ENCODE data around the gene TMEM175. TPM values are rescaled to one million over a fixed set of nuclear protein-coding genes. Genes with fewer than 3 reads are reported as not detected.
"Not testable (repeated sequence)": the region's sequence is repeated elsewhere in the genome, so short reads cannot be mapped to it uniquely, and the experiment has no call there.

TMEM175 gene
- total RNA-seq, 2 donors from 2014 or later = 26.5 to 39.5 TPM

- H3K27me3 ChIP-seq (replicated peaks; ENCODE audit: insufficient read depth) = no peaks in the 10 kb centered on the region
- no peak for ATAC-seq (ENCODE audit: insufficient number of reproducible peaks, low FRiP score, low read depth)
- TF ChIP-seq CTCF (IDR thresholded peaks at IDR 0.05) = no peak
Observed at GRCh38 chr4:974668-975067, 42.4 kb downstream of the TMEM175 start.

DNA sequence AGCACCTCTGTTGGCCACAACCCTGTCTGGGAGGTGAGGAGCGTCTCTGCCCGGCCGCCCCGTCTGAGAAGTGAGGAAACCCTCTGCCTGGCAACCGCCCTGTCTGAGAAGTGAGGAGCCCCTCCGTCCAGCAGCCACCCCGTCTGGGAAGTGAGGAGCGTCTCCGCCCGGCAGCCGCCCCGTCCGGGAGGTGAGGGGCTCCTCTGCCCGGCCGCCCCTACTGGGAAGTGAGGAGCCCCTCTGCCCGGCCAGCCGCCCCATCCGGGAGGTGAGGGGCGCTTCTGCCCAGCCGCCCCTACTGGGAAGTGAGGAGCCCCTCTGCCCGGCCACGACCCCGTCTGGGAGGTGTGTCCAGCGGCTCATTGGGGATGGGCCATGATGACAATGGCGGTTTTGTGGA lies 43.8 kb downstream of the TMEM175 start:
- not testable (repeated sequence) for ATAC-seq (ENCODE audit: insufficient number of reproducible peaks, low FRiP score, low read depth); H3K27me3 ChIP-seq (replicated peaks; ENCODE audit: insufficient read depth)

More at GRCh38 chr4:974668-975067, 42.4 kb downstream of the TMEM175 start:
- no peaks in the 10 kb centered on the region for H3K9me3 ChIP-seq
- no peak for DNase-seq (ENCODE audit: low spot score)
- H3K4me3 ChIP-seq = no peak overlapping the region
- no peaks in the 10 kb centered on the region for H3K36me3 ChIP-seq
- no peak overlapping the region for H3K27ac ChIP-seq
- peaks cover 10 to 21% of the 10 kb centered on the region in 2 donors for H3K4me1 ChIP-seq (ENCODE audit: control insufficient read depth in 1 of 2, low read depth in 2 of 2)

DNA sequence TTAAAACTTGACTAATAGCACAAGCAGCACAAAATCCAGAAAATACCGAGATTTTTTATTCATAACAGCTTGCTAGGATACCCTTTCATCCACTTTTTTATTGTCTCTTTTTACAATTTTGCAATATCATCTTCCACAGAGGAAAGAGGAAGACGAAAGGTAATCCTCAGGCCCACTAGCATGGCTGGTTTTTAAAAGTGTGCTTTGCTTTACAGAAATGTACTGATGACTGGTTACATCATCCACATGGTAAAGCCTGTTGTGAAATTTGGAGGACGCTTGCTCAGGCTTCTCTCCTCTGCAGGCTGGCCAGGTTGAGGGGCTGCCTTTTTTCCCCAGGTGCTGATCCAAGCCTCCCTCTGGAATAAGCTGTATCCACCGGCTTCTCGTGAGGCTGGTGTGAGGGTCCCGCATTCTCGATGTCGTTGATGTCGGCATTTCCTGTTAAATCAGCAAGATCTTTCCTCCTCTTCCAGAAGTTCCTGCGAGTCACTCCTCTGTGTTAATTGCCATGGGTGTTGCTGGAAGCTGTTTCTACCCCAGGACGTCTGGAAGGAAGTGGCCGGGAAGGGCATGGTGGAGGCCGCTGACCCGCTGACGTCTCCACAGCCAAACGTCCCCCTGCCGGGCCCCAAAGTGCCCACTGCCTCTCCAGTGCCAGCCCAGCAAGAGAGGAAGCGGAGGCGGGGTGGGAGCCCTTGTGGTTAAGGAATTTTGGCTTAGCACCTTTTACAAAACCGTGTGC lies 46.9 kb downstream of the TMEM175 start:
- H3K4me1 ChIP-seq (ENCODE audit: control insufficient read depth in 1 of 2, low read depth in 2 of 2) = no peaks in the 10 kb centered on the region
- DNase-seq (ENCODE audit: low spot score) (no peak), ATAC-seq (ENCODE audit: insufficient number of reproducible peaks, low FRiP score, low read depth) (no peak)
- H3K27me3 ChIP-seq (replicated peaks; ENCODE audit: insufficient read depth) = no peaks in the 10 kb centered on the region
- H3K9me3 ChIP-seq = no peaks in the 10 kb centered on the region
- TF ChIP-seq CTCF (IDR thresholded peaks at IDR 0.05) = no peak
- H3K4me3 ChIP-seq = no peak overlapping the region
- H3K27ac ChIP-seq = no peak overlapping the region
- H3K36me3 ChIP-seq = no peaks in the 10 kb centered on the region

More for the DNA sequence above, 43.8 kb downstream of the TMEM175 start:
- peaks cover 10 to 19% of the 10 kb centered on the region in 2 donors for H3K4me1 ChIP-seq (ENCODE audit: control insufficient read depth in 1 of 2, low read depth in 2 of 2)
- not testable (repeated sequence) for H3K36me3 ChIP-seq; H3K27ac ChIP-seq; H3K9me3 ChIP-seq; H3K4me3 ChIP-seq; DNase-seq (ENCODE audit: low spot score)

- DNase-seq (ENCODE audit: low spot score) (no peak), ATAC-seq (ENCODE audit: insufficient number of reproducible peaks, low FRiP score, low read depth) (no peak)
- TF ChIP-seq CTCF (IDR thresholded peaks at IDR 0.05) = no peak
- Histone ChIP-seq H3K4me3 (no peak overlapping the region), H3K9me3 (no peaks in the 10 kb centered on the region), H3K36me3 (no peaks in the 10 kb centered on the region), H3K4me1 (ENCODE audit: control insufficient read depth in 1 of 2, low read depth in 2 of 2) (peaks cover 7 to 13% of the 10 kb centered on the region in 2 donors), H3K27me3 (replicated peaks; ENCODE audit: insufficient read depth) (no peaks in the 10 kb centered on the region), H3K27ac (no peak overlapping the region)
Observed at GRCh38 chr4:982291-982690, 50.0 kb downstream of the TMEM175 start.

DNA sequence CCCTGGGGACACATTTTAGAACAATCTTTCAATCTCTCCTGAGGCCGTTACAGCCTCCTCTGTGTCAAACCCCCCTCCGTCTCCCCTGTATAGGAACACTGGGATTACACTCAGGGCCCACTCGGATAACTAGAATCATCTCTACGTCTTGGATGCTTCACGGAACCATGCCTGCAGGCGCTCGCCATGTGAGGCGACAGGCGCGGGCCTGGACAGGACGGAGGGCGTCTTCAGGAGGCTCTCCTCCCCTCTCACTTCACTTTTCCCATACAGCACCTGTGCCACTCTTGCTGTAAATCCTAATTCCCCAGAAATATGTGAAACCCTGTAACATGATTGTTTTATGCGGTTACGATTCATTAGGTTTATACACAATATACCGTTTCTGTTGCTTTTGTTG lies 50.6 kb downstream of the TMEM175 start:
- no peak overlapping the region for H3K4me3 ChIP-seq
- peaks cover 13 to 19% of the 10 kb centered on the region in 2 donors for H3K4me1 ChIP-seq (ENCODE audit: control insufficient read depth in 1 of 2, low read depth in 2 of 2)
- no peak for ATAC-seq (ENCODE audit: insufficient number of reproducible peaks, low FRiP score, low read depth)
- no peaks in the 10 kb centered on the region for H3K27me3 ChIP-seq (replicated peaks; ENCODE audit: insufficient read depth)
- no peaks in the 10 kb centered on the region for H3K36me3 ChIP-seq
- DNase-seq (ENCODE audit: low spot score) = no peak
- H3K27ac ChIP-seq = no peak overlapping the region
- H3K9me3 ChIP-seq = no peaks in the 10 kb centered on the region
- no peak for TF ChIP-seq CTCF (IDR thresholded peaks at IDR 0.05)

All from thoracic aorta (tissue), 2 donors.